GM12878 (cell line): ENCODE measurements around the gene CTNNA2. TPM values are rescaled to one million over a fixed set of nuclear protein-coding genes. Genes with fewer than 3 reads are reported as not detected.

Experiments
- BMI1 ChIP-seq: fragments of 450-650 bp; IDR thresholded peaks from 2 replicates; pipeline ENCODE4 v1.6.1; 2016; ENCODE audit warnings: mild to moderate bottlenecking, moderate library complexity, borderline replicate concordance
- CHD2 ChIP-seq: IDR thresholded peaks from 2 replicates; pipeline ENCODE4 v1.6.1; 2011; ENCODE audit warnings: low read depth, low read length, improper control_type of control experiment, borderline replicate concordance
- CREM ChIP-seq: IDR thresholded peaks from 2 replicates; pipeline ENCODE4 v1.6.1; 2014; ENCODE audit warnings: antibody characterized with exemption, low read depth
- CTCF ChIP-seq, 3 experiments: IDR thresholded peaks in 2 of 3; conservative IDR thresholded peaks in 1 of 3; 2 replicates each; pipeline ENCODE4 v1.5.1; 2011; ENCODE audit warnings: low read depth in 3 of 3, low read length in 3 of 3, mild to moderate bottlenecking in 3 of 3, control low read depth in 2 of 3, moderate library complexity in 2 of 3, inconsistent platforms in 1 of 3, mixed read lengths in 1 of 3; ENCODE audit not compliant: control insufficient read depth in 2 of 3, insufficient read depth in 1 of 3; ENCODE audit errors: extremely low read depth in 1 of 3
- EED ChIP-seq: sonication (generic); IDR thresholded peaks from 2 replicates; pipeline ENCODE4 v1.6.1; 2016; ENCODE audit warnings: antibody characterized with exemption, low read depth
- IRF4 ChIP-seq: IDR thresholded peaks from 2 replicates; pipeline ENCODE4 v1.6.1; 2011; ENCODE audit warnings: low read depth, low read length
- MTA2 ChIP-seq: fragments of 450-650 bp; IDR thresholded peaks from 2 replicates; pipeline ENCODE4 v1.6.1; 2016; ENCODE audit warnings: low read depth, mild to moderate bottlenecking, moderate library complexity
- NFIC ChIP-seq: IDR thresholded peaks from 2 replicates; pipeline ENCODE4 v1.6.1; 2012; ENCODE audit warnings: low read depth, mild to moderate bottlenecking, inconsistent platforms, low read length, moderate library complexity
- PAX5 ChIP-seq: IDR thresholded peaks from 2 replicates; pipeline ENCODE4 v1.6.1; 2011; ENCODE audit warnings: low read depth, low read length, borderline replicate concordance
- RFX5 ChIP-seq: IDR thresholded peaks from 2 replicates; pipeline ENCODE4 v1.6.1; 2011; ENCODE audit warnings: low read depth, low read length, improper control_type of control experiment
- SMARCA5 ChIP-seq: fragments of 450-650 bp; IDR thresholded peaks from 2 replicates; pipeline ENCODE4 v1.6.1; 2017; ENCODE audit warnings: mild to moderate bottlenecking
- SREBF1 ChIP-seq: IDR thresholded peaks from 2 replicates; pipeline ENCODE4 v1.6.1; 2012; ENCODE audit warnings: mild to moderate bottlenecking, low read length
- STAT3 ChIP-seq: IDR thresholded peaks from 2 replicates; pipeline ENCODE4 v1.6.1; 2011; ENCODE audit warnings: low read depth, low read length, improper control_type of control experiment
- SUZ12 ChIP-seq: fragments of 200-600 bp; sonication (generic); IDR thresholded peaks from one replicate; pipeline ENCODE4 v1.6.1; 2018; ENCODE audit warnings: antibody characterized with exemption, mild to moderate bottlenecking; ENCODE audit not compliant: unreplicated experiment
- WRNIP1 ChIP-seq: IDR thresholded peaks from 2 replicates; pipeline ENCODE4 v1.6.1; 2011; ENCODE audit warnings: low read depth, low read length, improper control_type of control experiment, borderline replicate concordance
- ZNF207 ChIP-seq: fragments of 450-650 bp; IDR thresholded peaks from 2 replicates; pipeline ENCODE4 v1.6.1; 2014; ENCODE audit warnings: antibody characterized with exemption, mild to moderate bottlenecking, borderline replicate concordance
- ZSCAN29 ChIP-seq: fragments of 450-650 bp; IDR thresholded peaks from 2 replicates; pipeline ENCODE4 v1.6.1; 2017; ENCODE audit warnings: mild to moderate bottlenecking, moderate library complexity
- polyA plus RNA-seq, 11 experiments: library from polyadenylated mRNA; depleted of rRNA in 4 of 11; unstranded in 6 of 11; stranded (reverse) in 5 of 11; fragments of >200 nt; fragmentation: Nextera tagmentation in 4 of 11; fragmentation: Illumina TruSeq in 1 of 11; extraction: Ambion mirVana in 4 of 11; extraction: Trizol in 1 of 11; gene quantifications; 1 replicate in 1 of 11; 2 replicates in 10 of 11; pipeline versions ENCODE4 v1.2.1 to v1.2.3, GENCODE V29; 2011 to 2016; ENCODE audit warnings: inconsistent platforms in 2 of 11, missing spikeins in 2 of 11, low read depth in 1 of 11
- total RNA-seq, 4 experiments: library from RNA; depleted of rRNA in 3 of 4; stranded (reverse); fragments of >200 nt in 3 of 4; fragmentation: Illumina TruSeq in 1 of 4; extraction: Trizol in 1 of 4; gene quantifications; 2 replicates each; pipeline versions ENCODE4 v1.2.1 to v1.2.3, GENCODE V29; 2013 to 2021
- TF ChIP-seq, protein P1 (sequence below): fragments of 450-650 bp; formaldehyde crosslinking; IDR thresholded peaks from 2 replicates; pipeline ENCODE4 v1.4.0; 2020; ENCODE audit warnings: mild to moderate bottlenecking, moderate library complexity
- TF ChIP-seq, protein P2 (sequence below): fragments of 150-350 bp; IDR thresholded peaks from 2 replicates; pipeline ENCODE4 v1.6.1; 2016; ENCODE audit warnings: low read depth, low read length

CTNNA2 gene
- total and polyA plus RNA-seq, 10 of the 15 experiments (the other 5 are each of a cell fraction or from before 2014, with no cell fraction given), result 2.4 to 36.2 (median 6.6) TPM

DNA sequence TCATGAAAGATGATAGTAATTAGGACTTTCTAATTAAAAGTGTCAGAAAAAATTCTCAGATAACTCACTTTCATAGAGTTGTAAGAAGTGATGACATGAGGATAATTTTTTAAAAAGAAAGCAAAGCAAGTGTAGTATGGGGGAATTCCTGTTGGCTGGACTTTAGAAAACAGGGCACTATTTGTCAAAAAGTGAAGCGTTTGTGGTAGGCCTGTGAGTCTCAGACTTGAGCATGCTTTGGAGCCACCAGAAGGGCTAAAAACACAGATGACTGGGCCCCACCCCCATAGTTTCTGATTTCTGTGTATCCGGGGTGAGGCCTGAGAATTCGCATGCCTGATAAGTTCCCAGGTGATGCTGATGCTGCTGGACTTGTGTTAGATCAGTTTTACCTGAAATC lies 1014.3 kb downstream of the CTNNA2 start (continued):
- TF ChIP-seq IRF4 (peak; percentile 55; the same call in 1 of the 2 replicates), MTA2 (peak; percentile 91), EED (no peak), SMARCA5 (no peak; the same call in 1 of the 2 replicates), SREBF1 (no peak), ZSCAN29 (0 out of 2 replicates have a peak, but pooled peaks have one; percentile 42), CHD2 (peak; percentile 46), CTCF (IDR thresholded peaks at IDR 0.05 in 2 of 3, conservative IDR thresholded peaks at IDR 0.05 in 1 of 3; ENCODE audit: control insufficient read depth in 2 of 3, extremely low read depth in 1 of 3, insufficient read depth in 1 of 3, low read depth in 3 of 3, low read length in 3 of 3) (no peak), STAT3 (no peak), PAX5 (no peak), WRNIP1 (no peak), NFIC (peak; percentile 18; the same call in 1 of the 2 replicates), SUZ12 (no peak), ZNF207 (no peak), RFX5 (no peak), CREM (no peak), BMI1 (no peak)
- TF ChIP-seq, protein P1, sequence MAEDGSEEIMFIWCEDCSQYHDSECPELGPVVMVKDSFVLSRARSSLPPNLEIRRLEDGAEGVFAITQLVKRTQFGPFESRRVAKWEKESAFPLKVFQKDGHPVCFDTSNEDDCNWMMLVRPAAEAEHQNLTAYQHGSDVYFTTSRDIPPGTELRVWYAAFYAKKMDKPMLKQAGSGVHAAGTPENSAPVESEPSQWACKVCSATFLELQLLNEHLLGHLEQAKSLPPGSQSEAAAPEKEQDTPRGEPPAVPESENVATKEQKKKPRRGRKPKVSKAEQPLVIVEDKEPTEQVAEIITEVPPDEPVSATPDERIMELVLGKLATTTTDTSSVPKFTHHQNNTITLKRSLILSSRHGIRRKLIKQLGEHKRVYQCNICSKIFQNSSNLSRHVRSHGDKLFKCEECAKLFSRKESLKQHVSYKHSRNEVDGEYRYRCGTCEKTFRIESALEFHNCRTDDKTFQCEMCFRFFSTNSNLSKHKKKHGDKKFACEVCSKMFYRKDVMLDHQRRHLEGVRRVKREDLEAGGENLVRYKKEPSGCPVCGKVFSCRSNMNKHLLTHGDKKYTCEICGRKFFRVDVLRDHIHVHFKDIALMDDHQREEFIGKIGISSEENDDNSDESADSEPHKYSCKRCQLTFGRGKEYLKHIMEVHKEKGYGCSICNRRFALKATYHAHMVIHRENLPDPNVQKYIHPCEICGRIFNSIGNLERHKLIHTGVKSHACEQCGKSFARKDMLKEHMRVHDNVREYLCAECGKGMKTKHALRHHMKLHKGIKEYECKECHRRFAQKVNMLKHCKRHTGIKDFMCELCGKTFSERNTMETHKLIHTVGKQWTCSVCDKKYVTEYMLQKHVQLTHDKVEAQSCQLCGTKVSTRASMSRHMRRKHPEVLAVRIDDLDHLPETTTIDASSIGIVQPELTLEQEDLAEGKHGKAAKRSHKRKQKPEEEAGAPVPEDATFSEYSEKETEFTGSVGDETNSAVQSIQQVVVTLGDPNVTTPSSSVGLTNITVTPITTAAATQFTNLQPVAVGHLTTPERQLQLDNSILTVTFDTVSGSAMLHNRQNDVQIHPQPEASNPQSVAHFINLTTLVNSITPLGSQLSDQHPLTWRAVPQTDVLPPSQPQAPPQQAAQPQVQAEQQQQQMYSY (CRISPR knock-in tag), result no peak
- TF ChIP-seq, protein P2, sequence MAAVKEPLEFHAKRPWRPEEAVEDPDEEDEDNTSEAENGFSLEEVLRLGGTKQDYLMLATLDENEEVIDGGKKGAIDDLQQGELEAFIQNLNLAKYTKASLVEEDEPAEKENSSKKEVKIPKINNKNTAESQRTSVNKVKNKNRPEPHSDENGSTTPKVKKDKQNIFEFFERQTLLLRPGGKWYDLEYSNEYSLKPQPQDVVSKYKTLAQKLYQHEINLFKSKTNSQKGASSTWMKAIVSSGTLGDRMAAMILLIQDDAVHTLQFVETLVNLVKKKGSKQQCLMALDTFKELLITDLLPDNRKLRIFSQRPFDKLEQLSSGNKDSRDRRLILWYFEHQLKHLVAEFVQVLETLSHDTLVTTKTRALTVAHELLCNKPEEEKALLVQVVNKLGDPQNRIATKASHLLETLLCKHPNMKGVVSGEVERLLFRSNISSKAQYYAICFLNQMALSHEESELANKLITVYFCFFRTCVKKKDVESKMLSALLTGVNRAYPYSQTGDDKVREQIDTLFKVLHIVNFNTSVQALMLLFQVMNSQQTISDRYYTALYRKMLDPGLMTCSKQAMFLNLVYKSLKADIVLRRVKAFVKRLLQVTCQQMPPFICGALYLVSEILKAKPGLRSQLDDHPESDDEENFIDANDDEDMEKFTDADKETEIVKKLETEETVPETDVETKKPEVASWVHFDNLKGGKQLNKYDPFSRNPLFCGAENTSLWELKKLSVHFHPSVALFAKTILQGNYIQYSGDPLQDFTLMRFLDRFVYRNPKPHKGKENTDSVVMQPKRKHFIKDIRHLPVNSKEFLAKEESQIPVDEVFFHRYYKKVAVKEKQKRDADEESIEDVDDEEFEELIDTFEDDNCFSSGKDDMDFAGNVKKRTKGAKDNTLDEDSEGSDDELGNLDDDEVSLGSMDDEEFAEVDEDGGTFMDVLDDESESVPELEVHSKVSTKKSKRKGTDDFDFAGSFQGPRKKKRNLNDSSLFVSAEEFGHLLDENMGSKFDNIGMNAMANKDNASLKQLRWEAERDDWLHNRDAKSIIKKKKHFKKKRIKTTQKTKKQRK, result no peak
